Endothelial cell of umbilical vein (primary cell): Measurements from ENCODE around the gene CFAP161. TPM values are rescaled to one million over a fixed set of nuclear protein-coding genes. Genes with fewer than 3 reads are reported as not detected.

Experiments used
- BruUV-seq: library from RNA; stranded (reverse); fragments of 400-500 nt; replicated peaks from 2 replicates; lab custom pipeline; 2021; lab: Mats Ljungman, UMichigan
- CTCF ChIA-PET: fragments of 300-600, 350-600 bp; sonication (Branson Sonifier 250); formaldehyde crosslinking; loops from one replicate; lab custom pipeline; 2021; ENCODE audit warnings: antibody characterized with exemption, inconsistent platforms; lab: Charles Lee
- POLR2A ChIA-PET: fragments of 300-600, 350-600 bp; sonication (Branson Sonifier 250); formaldehyde crosslinking; loops from one replicate; lab custom pipeline; 2021; ENCODE audit warnings: antibody characterized with exemption, inconsistent platforms; lab: Charles Lee
- DNase-seq: peaks from one replicate; pipeline ENCODE4 v3.0.0-alpha.2; 2011; ENCODE audit warnings: low read depth, low spot score
- FAIRE-seq: peaks from 2 replicates; lab custom pipeline; 2011; peaks lifted over from hg19 to GRCh38; lab: Jason Lieb, UNC
- H2AFZ ChIP-seq: 2 replicates; pipeline ENCODE4 v1.6.0; 2012; ENCODE audit warnings: low read depth, low read length, control low read depth, inconsistent platforms
- H3K27ac ChIP-seq: 2 replicates; pipeline ENCODE4 v1.5.1; 2011; ENCODE audit warnings: low read depth, mild to moderate bottlenecking, control low read depth, low read length, moderate library complexity; ENCODE audit not compliant: insufficient read depth
- H3K27me3 ChIP-seq, 2 experiments: 2 replicates each; pipeline versions ENCODE4 v1.6.0 to v1.6.1; 2011; ENCODE audit warnings: low read length in 2 of 2, mixed read lengths in 1 of 2; ENCODE audit not compliant: control insufficient read depth in 2 of 2, insufficient read depth in 2 of 2
- H3K36me3 ChIP-seq, 2 experiments: 2 replicates in 1 of 2; 3 replicates in 1 of 2; pipeline ENCODE4 v1.5.1; 2011; ENCODE audit warnings: low read length in 2 of 2, mild to moderate bottlenecking in 1 of 2, moderate library complexity in 1 of 2; ENCODE audit not compliant: control insufficient read depth in 2 of 2, insufficient read depth in 2 of 2; ENCODE audit errors: extremely low read depth in 1 of 2
- H3K4me1 ChIP-seq: 3 replicates; pipeline ENCODE4 v1.5.1; 2011; ENCODE audit warnings: mild to moderate bottlenecking, low read length; ENCODE audit not compliant: control insufficient read depth, insufficient read depth; ENCODE audit errors: extremely low read depth
- H3K4me2 ChIP-seq: 2 replicates; pipeline ENCODE4 v1.6.1; 2011; ENCODE audit warnings: low read length, control low read depth, mixed read lengths; ENCODE audit not compliant: insufficient read depth
- H3K4me3 ChIP-seq, 3 experiments: fragments of 200-600 bp in 1 of 3; sonication (generic), shearing (Covaris generic) in 1 of 3; replicated peaks in 1 of 3; 2 replicates each; pipeline ENCODE4 v1.5.1; 2011 to 2016; ENCODE audit warnings: control low read depth in 3 of 3, low read length in 3 of 3, mild to moderate bottlenecking in 2 of 3, inconsistent platforms in 1 of 3, low read depth in 1 of 3, moderate library complexity in 1 of 3; ENCODE audit not compliant: insufficient read depth in 1 of 3
- H3K79me2 ChIP-seq: 2 replicates; pipeline ENCODE4 v1.6.0; 2012; ENCODE audit warnings: low read length, inconsistent platforms; ENCODE audit not compliant: control insufficient read depth, insufficient read depth
- H3K9ac ChIP-seq: replicated peaks from 2 replicates; pipeline ENCODE3; 2011; ENCODE audit warnings: low read length, control low read depth; ENCODE audit not compliant: insufficient read depth; ENCODE audit errors: extremely low read depth
- H3K9me1 ChIP-seq: replicated peaks from 3 replicates; pipeline ENCODE4 v1.6.0; 2011; ENCODE audit warnings: mild to moderate bottlenecking, low read length; ENCODE audit not compliant: control insufficient read depth, insufficient read depth; ENCODE audit errors: extremely low read depth
- H3K9me3 ChIP-seq: replicated peaks from 2 replicates; pipeline ENCODE4 v1.5.1; 2012; ENCODE audit warnings: low read length, inconsistent platforms; ENCODE audit not compliant: control insufficient read depth, insufficient read depth
- H4K20me1 ChIP-seq: replicated peaks from 2 replicates; pipeline ENCODE3; 2011; ENCODE audit warnings: mild to moderate bottlenecking, low read length; ENCODE audit not compliant: control insufficient read depth, insufficient read depth; ENCODE audit errors: extremely low read depth
- CTCF ChIP-seq, 2 donors: IDR thresholded peaks; 1 replicate in 1 of 2; 2 replicates in 1 of 2; pipeline ENCODE4 v1.5.1; 2011; ENCODE audit warnings: low read length in 2 of 2, mild to moderate bottlenecking in 2 of 2, moderate library complexity in 2 of 2, control low read depth in 1 of 2, inconsistent platforms in 1 of 2, low read depth in 1 of 2; ENCODE audit not compliant: insufficient read depth in 1 of 2; ENCODE audit errors: extremely low read depth in 1 of 2
- EZH2 ChIP-seq: IDR thresholded peaks from 2 replicates; pipeline ENCODE4 v1.6.1; 2012; ENCODE audit warnings: borderline replicate concordance, low read depth, mild to moderate bottlenecking, moderate library complexity, low read length, inconsistent platforms; ENCODE audit not compliant: severe bottlenecking
- FOS ChIP-seq: IDR thresholded peaks from 2 replicates; pipeline ENCODE4 v1.6.1; 2011; ENCODE audit warnings: mild to moderate bottlenecking, low read length, moderate library complexity, borderline replicate concordance; ENCODE audit not compliant: insufficient read depth
- GATA2 ChIP-seq: IDR thresholded peaks from 2 replicates; pipeline ENCODE4 v1.7.0; 2011; ENCODE audit warnings: low read depth, mild to moderate bottlenecking, moderate library complexity, mixed read lengths, low read length; ENCODE audit not compliant: insufficient read length, insufficient read depth
- JUN ChIP-seq: IDR thresholded peaks from 2 replicates; pipeline ENCODE4 v1.6.1; 2011; ENCODE audit warnings: borderline replicate concordance, low read depth; ENCODE audit not compliant: insufficient read length, insufficient read depth
- MAX ChIP-seq: IDR thresholded peaks from 2 replicates; pipeline ENCODE4 v1.6.1; 2011; ENCODE audit not compliant: insufficient read depth, insufficient read length
- MYC ChIP-seq: IDR thresholded peaks from one replicate; pipeline ENCODE4 v1.6.1; 2011; ENCODE audit warnings: mild to moderate bottlenecking, low read depth, low read length
- POLR2A ChIP-seq: IDR thresholded peaks from 2 replicates; pipeline ENCODE4 v1.6.1; 2012; ENCODE audit warnings: low read depth, mild to moderate bottlenecking, control low read depth, low read length
- POLR2AphosphoS5 ChIP-seq: IDR thresholded peaks from 2 replicates; pipeline ENCODE4 v1.6.1; 2012; ENCODE audit warnings: low read depth, mild to moderate bottlenecking, control low read depth, low read length, moderate library complexity; ENCODE audit not compliant: insufficient read depth
- dilution Hi-C: fragments of 300-500 bp; cut with MboI; formaldehyde crosslinking; loops from one replicate; pipeline ENCODE4 v1.15.0; 2019; ENCODE audit warnings: low sequenced_read_pairs; ENCODE audit not compliant: extremely low pct_ligation_motif_present
- intact Hi-C: fragments of 100-400 bp; cut with micrococcal nuclease; formaldehyde crosslinking; loops from one replicate; pipeline ENCODE4 v1.10.0; 2022
- polyA plus RNA-seq, 4 experiments: library from polyadenylated mRNA; depleted of rRNA in 3 of 4; stranded (reverse) in 3 of 4; unstranded in 1 of 4; fragments of >200 nt; gene quantifications; 2 replicates each; pipeline versions ENCODE4 v1.2.1 to v1.2.3, GENCODE V29; 2011 to 2012; ENCODE audit warnings: missing spikeins in 1 of 4
- total RNA-seq: library from RNA; stranded (reverse); gene quantifications from 2 replicates; pipeline ENCODE4 v1.2.3, GENCODE V29; 2021

Gene CFAP161
- total and polyA plus RNA-seq, 2 donors (not counting 3 experiments of a cell fraction or from before 2014, with no cell fraction given) = 0.08 TPM; not detected in 1

- Histone ChIP-seq H3K4me1 (no peaks in the 10 kb centered on the region), H3K27ac (no peak overlapping the region), H3K9me1 (no peaks in the 10 kb centered on the region), H3K4me2 (no peak overlapping the region), H2AFZ (no peak overlapping the region), H3K9ac (no peak overlapping the region), H3K4me3 (no peak overlapping the region), H3K27me3 (peaks cover 0 to 2% of the 10 kb centered on the region in 2 experiments), H4K20me1 (no peaks in the 10 kb centered on the region), H3K79me2 (no peaks in the 10 kb centered on the region), H3K9me3 (no peaks in the 10 kb centered on the region), H3K36me3 (no peaks in the 10 kb centered on the region)
- POLR2A ChIA-PET = no interaction called here
- no peak for TF ChIP-seq FOS
- no peak for TF ChIP-seq CTCF (IDR thresholded peaks at IDR 0.05; ENCODE audit: extremely low read depth in 1 of 2, insufficient read depth in 1 of 2, low read depth in 1 of 2, low read length in 2 of 2)
- TF ChIP-seq POLR2A = no peak
- no peak for TF ChIP-seq MAX
- TF ChIP-seq MYC = no peak
- no peak for TF ChIP-seq JUN
- TF ChIP-seq GATA2 = no peak
- TF ChIP-seq EZH2 = no peak
- TF ChIP-seq POLR2AphosphoS5 = no peak
- dilution Hi-C loops (no loop called here), intact Hi-C loops (loop anchor here (5.0 kb wide), 1 partner anchor 55 kb away; no protein-coding TSS in a partner anchor)
- no peak for DNase-seq
- CTCF ChIA-PET = interaction anchor here (0.9 kb wide), 1 partner anchor 104 kb away, joined by 3 read pairs; no protein-coding TSS in a partner anchor
- BruUV-seq = no TSS peak
- FAIRE-seq = no peak
Measured at GRCh38 chr15:81161851-81162250, 27.8 kb downstream of the CFAP161 start.
